Fibroblast of lung (primary cell): ENCODE data around the gene TP73.

Source experiments
- CTCF ChIP-seq, 2 donors: IDR thresholded peaks in 1 of 2; conservative IDR thresholded peaks in 1 of 2; 1 replicate in 1 of 2; 2 replicates in 1 of 2; pipeline ENCODE4 v1.5.1; 2011 to 2012; ENCODE audit warnings: low read length in 2 of 2, control low read depth in 1 of 2, inconsistent platforms in 1 of 2, low read depth in 1 of 2, mild to moderate bottlenecking in 1 of 2
- EZH2 ChIP-seq: IDR thresholded peaks from 2 replicates; pipeline ENCODE4 v1.5.1; 2012; ENCODE audit warnings: low read length, control low read depth, mild to moderate bottlenecking; ENCODE audit errors: missing control alignments

GRCh38 chr1:3735027-3735681 is 82.8 kb downstream of the TP73 start:
- TF ChIP-seq CTCF (conservative IDR thresholded peaks at IDR 0.05 in 1 of 2, IDR thresholded peaks at IDR 0.05 in 1 of 2; ENCODE audit: low read depth in 1 of 2, low read length in 2 of 2) (no peak), EZH2 (no peak)
